ENCODE data around the gene MPDZ.

The MPDZ gene

DNA sequence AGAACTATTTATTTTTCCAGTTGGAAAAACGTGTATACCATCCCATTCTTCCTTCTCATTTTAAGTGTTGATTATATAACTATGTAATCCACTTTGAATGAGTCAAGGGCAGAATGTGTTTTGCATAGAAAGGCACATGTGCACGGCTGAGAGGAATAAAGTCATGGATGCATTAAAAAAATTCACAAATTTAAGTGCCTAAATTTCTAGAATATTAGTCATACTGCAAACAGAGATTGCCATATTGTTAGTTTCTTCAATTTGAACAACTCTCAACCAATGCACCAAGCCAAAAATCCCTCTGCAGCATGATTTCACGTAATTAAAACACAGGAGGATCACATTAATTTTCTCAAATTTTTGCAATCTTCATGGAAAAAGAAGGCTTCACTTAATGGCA is 166.3 kb downstream of the MPDZ start:
- DNase-seq (ENCODE audit: insufficient read length, low spot score) = no peak

GRCh38 chr9:13111778-13112177 is 167.7 kb downstream of the MPDZ start:
- DNase-seq (ENCODE audit: insufficient read length, low spot score) (no peak), FAIRE-seq (no peak)
- TF ChIP-seq, protein P1, sequence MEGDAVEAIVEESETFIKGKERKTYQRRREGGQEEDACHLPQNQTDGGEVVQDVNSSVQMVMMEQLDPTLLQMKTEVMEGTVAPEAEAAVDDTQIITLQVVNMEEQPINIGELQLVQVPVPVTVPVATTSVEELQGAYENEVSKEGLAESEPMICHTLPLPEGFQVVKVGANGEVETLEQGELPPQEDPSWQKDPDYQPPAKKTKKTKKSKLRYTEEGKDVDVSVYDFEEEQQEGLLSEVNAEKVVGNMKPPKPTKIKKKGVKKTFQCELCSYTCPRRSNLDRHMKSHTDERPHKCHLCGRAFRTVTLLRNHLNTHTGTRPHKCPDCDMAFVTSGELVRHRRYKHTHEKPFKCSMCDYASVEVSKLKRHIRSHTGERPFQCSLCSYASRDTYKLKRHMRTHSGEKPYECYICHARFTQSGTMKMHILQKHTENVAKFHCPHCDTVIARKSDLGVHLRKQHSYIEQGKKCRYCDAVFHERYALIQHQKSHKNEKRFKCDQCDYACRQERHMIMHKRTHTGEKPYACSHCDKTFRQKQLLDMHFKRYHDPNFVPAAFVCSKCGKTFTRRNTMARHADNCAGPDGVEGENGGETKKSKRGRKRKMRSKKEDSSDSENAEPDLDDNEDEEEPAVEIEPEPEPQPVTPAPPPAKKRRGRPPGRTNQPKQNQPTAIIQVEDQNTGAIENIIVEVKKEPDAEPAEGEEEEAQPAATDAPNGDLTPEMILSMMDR (IDR thresholded peaks at IDR 0.05; ENCODE audit: insufficient read depth, missing control alignments) = no peak

More for the DNA sequence above, 166.3 kb downstream of the MPDZ start:
- TF ChIP-seq, protein P1 (IDR thresholded peaks at IDR 0.05; ENCODE audit: insufficient read depth, missing control alignments) = no peak
- FAIRE-seq = no peak

DNA sequence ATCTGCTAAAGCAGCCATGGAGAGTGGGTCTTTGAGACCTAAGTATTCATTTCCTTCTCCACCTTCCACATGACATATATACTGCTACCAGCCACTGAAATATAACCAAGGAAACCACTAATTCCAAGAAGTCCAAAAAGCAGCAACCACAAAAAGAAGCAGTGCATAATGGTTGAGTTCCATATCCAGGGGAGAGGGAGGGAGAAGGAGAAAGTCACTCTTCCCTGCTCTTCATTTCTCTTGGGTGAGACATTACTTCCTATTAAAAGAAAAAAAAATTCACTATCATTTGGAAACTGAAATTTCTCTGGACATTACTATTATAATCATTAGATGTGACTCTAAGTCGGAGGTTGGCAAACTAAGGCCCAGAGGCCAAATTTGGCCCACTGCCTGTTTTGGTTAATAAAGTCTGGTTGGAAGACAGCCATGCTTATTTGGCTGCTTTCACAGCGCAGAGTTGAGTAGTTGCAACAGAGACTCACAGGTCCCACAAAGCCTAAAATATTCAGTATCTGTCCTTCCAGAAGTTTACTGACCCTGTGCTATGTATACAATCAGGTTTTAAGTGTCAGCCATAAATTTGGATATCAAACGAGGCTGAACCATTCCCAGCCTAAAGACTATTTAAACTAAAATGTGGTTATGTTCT is 168.6 kb downstream of the MPDZ start:
- TF ChIP-seq, protein P1 (IDR thresholded peaks at IDR 0.05; ENCODE audit: insufficient read depth, missing control alignments) = no peak
- no peak for DNase-seq (ENCODE audit: insufficient read length, low spot score)
- FAIRE-seq = no peak

DNA sequence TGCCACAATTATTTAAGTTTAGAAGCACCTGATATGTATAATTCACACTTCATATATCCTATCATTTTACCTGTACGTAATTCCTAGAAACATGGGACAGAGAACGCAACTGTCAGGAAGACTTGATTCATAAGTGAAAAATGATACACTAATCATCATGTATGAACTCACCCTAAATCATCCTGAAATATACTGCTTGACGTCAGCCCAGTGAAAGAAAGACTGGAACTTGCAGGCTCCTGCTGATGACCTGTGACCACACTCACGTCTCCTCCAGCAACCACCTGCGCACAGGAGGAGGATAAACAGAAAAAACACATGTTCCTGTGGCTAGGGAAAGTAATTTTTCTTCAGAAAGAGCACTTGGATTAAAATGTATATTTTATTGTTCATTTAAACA is 169.7 kb downstream of the MPDZ start:
- no peak for DNase-seq (ENCODE audit: insufficient read length, low spot score)
- TF ChIP-seq, protein P1 (IDR thresholded peaks at IDR 0.05; ENCODE audit: insufficient read depth, missing control alignments) = no peak
- no peak for FAIRE-seq

GRCh38 chr9:13107008-13107407 is 172.5 kb downstream of the MPDZ start:
- FAIRE-seq (peak; percentile 21), DNase-seq (ENCODE audit: insufficient read length, low spot score) (no peak)
- TF ChIP-seq, protein P1 (IDR thresholded peaks at IDR 0.05; ENCODE audit: insufficient read depth, missing control alignments) = no peak

DNA sequence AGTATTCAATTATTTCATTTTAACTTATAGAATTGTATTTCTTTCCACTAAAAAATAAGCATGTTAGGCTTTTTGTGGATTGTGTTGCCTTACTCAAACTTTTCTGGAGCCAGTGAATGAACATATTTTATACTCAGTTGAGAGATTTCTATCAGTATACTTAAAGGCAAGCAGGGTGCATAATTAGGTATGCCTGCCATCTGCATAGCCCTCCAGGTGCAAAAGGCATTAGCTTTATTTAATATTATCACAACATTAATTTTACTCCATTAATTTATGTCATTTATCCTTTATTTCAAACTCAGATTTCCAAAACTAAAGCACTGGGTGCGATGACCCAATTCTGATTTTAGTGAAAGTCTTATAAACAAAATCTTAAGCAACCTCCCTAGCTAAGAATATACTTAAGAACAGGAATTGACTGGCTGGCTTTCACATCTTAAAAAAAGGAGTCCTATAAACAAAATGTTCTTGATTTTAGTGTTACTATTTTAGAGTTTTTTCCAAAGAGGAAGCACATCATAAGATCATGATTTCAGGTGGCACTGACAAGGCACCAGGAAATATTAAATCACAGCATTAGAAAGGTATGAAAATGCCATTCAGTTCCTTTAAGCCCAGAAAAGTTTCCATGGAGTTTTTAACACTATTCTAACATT is 178.4 kb downstream of the MPDZ start:
- TF ChIP-seq, protein P1 (IDR thresholded peaks at IDR 0.05; ENCODE audit: insufficient read depth, missing control alignments) = no peak
- FAIRE-seq (no peak), DNase-seq (ENCODE audit: insufficient read length, low spot score) (no peak)

DNA sequence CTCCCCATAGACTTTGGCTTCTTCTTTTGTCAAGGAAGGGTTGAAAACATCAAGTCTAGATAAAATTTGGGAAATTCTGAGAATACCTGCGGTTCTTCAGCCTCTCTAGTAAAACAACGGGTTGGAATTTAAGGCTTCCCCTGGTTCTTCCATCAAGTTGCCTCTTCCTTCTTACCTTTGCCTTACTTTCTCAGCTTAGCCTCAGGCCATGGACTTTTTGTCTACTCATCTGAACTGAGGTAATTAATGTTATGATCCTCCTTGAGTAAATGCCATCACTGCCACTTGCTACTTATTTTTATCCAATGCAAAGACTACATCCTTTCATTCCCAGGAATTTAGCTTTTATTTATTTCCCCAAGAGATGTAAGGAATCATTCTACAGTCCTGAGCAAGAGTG is 184.4 kb downstream of the MPDZ start:
- no peak for DNase-seq (ENCODE audit: insufficient read length, low spot score)
- TF ChIP-seq, protein P1 (IDR thresholded peaks at IDR 0.05; ENCODE audit: insufficient read depth, missing control alignments) = no peak
- no peak for FAIRE-seq
